ENCODE measurements around the gene GTF2H2C.
"Not testable (repeated sequence)": the region's sequence is repeated elsewhere in the genome, so short reads cannot be mapped to it uniquely, and the experiment has no call there.

Gene GTF2H2C

DNA sequence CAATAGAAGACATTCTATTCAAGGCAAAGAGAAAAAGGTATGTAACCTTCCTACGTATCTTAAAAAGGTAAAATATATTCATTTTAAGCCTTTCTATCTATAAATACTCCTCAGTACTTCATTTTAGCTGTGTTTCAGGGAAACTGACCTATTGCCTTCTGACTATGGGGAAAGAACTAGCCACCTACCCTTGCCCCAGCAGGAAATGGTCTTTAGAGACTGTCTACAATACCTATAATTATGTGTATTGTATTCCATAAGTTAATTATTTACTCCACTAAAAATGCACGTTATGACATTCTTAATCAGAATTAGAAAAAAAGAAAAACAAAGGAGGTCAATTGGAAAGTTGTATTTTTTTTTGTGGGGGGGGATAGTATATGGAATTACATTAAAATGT is 6.2 kb downstream of the GTF2H2C start:
- not testable (repeated sequence) for DNase-seq (ENCODE audit: low read depth)

DNA sequence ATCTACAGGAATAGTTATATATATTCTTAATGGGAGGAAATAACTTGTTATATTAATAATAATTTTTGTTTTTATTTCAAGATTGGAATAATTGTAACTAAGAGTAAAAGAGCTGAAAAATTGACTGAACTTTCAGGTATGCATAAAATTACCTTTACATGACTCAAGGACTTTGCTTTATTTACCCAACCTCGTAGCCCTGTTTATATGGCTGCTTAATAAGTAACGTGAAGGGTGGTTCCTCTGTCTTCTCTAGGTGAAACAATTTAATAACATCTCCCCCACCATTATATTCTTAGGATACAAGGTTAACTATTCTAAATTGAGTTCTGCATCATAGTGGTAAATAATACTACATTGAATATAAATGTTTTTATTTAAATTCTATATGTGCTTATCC is 8.1 kb downstream of the GTF2H2C start:
- not testable (repeated sequence) for DNase-seq (ENCODE audit: low read depth)

DNA sequence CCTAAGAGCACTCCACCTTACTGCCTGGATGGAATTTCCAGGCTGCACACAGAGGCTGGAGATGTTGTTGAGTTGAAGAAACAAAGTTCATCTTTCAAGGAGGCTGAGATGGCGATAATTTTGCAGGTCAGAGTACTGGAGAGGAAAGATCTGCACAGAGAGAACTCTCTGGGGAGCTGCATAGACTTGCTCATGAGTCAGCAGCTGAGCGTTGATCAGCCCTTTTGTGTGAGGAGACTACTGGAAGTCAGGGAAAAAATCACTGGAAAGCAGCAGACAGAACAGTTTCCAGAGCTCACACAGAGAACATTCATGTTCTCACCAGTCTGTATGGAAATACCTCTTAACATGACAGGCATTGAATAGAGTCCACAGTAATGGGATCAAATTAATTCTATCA is 23.4 kb downstream of the GTF2H2C start:
- not testable (repeated sequence) for DNase-seq (ENCODE audit: low read depth)

GRCh38 chr5:69596114-69596840 is 36.3 kb downstream of the GTF2H2C start:
- not testable (repeated sequence) for DNase-seq (ENCODE audit: low read depth)

DNA sequence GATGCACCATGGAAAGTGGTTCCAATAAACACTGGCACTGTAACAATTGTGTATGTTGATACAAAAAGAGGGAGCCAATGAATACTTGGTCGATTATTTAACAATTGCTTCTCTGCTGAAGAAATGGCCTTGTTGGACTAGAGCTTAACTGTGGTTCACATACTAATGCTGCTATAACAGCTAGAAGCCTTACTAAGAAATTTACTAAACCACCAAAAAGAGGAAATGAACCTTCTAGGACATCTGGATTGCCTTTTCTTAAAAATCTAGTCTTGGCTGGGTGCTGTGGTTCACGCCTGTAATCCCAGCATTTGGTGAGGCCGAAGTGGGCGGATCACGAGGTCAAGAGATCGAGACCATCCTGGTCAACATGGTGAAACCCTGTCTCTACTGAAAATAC is 42.0 kb downstream of the GTF2H2C start:
- not testable (repeated sequence) for DNase-seq (ENCODE audit: low read depth)

DNA sequence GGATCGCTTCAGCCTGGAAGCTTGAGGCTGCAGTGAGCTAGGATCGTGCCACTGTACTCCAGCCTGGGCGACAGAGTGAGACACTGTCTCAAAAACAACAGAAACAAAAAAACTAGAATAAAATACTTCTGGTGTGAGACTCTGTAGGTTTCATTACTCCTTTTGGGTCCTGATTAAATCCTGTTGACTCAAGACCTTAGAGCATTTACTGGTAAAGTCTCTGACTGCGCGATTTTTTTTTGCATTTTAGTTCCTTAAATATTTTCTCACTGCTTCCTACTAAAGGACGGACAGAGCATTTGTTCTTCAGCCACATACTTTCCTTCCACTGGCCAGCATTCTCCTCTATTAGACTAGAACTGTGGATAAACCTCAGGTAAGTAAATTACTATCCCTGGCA is 46.8 kb downstream of the GTF2H2C start:
- not testable (repeated sequence) for DNase-seq (ENCODE audit: low read depth)

- not testable (repeated sequence) for DNase-seq (ENCODE audit: low read depth)
Measured at GRCh38 chr5:69607750-69608149, 47.8 kb downstream of the GTF2H2C start.

- DNase-seq (ENCODE audit: low read depth): not testable (repeated sequence)
Measured at GRCh38 chr5:69608861-69609496, 49.0 kb downstream of the GTF2H2C start.

GRCh38 chr5:69614843-69615242 is 54.9 kb downstream of the GTF2H2C start:
- DNase-seq (ENCODE audit: low read depth): not testable (repeated sequence)

DNA sequence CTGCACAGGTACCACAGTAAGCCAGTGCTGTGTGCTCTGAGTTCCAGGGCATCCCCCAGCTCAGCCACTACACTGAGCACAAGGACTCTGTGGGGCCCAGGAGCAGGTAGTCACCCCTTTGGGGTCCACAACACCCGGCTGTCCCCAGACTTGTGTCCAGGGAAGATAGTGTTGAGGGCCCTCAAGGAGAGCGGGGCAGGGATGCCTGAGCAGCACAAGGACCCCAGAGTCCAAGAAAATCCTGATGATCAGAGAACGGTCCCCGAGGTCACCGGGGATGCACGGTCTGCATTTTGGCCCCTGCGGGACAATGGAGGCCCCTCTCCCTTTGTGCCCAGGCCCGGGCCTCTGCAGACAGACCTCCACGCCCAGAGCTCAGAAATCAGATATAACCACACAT is 71.9 kb downstream of the GTF2H2C start:
- DNase-seq (ENCODE audit: low read depth): not testable (repeated sequence)
